ENCODE measurements around the gene DOCK3. TPM values are rescaled to one million over a fixed set of nuclear protein-coding genes. Genes with fewer than 3 reads are reported as not detected.

Gene DOCK3
- total RNA-seq, 1 donor from 2014 or later, result 6.0 TPM

GRCh38 chr3:51311055-51311454 is 636.3 kb downstream of the DOCK3 start:
- DNase-seq (ENCODE audit: low spot score), result no peak

GRCh38 chr3:51328206-51328605 is 653.5 kb downstream of the DOCK3 start:
- no peak for DNase-seq (ENCODE audit: low spot score)

GRCh38 chr3:51330046-51330445 is 655.3 kb downstream of the DOCK3 start:
- DNase-seq (ENCODE audit: low spot score), result no peak

GRCh38 chr3:51332156-51332555 is 657.4 kb downstream of the DOCK3 start:
- no peak for DNase-seq (ENCODE audit: low spot score)

- DNase-seq (ENCODE audit: low spot score), result no peak
These were observed 658.3 kb downstream of the DOCK3 start for GRCh38 chr3:51333021-51333420.

GRCh38 chr3:51336261-51336660 is 661.5 kb downstream of the DOCK3 start:
- no peak for DNase-seq (ENCODE audit: low spot score)

- DNase-seq (ENCODE audit: low spot score), result no peak
These were observed 662.9 kb downstream of the DOCK3 start for GRCh38 chr3:51337666-51338065.

GRCh38 chr3:51338632-51339031 is 663.9 kb downstream of the DOCK3 start:
- no peak for DNase-seq (ENCODE audit: low spot score)

GRCh38 chr3:51340013-51340829 is 665.5 kb downstream of the DOCK3 start:
- DNase-seq (ENCODE audit: low spot score), result no peak

GRCh38 chr3:51340989-51341636 is 666.4 kb downstream of the DOCK3 start:
- DNase-seq (ENCODE audit: low spot score), result no peak

GRCh38 chr3:51343918-51344687 is 669.4 kb downstream of the DOCK3 start:
- DNase-seq (ENCODE audit: low spot score), result no peak

GRCh38 chr3:51350751-51351150 is 676.0 kb downstream of the DOCK3 start:
- no peak for DNase-seq (ENCODE audit: low spot score)

- DNase-seq (ENCODE audit: low spot score), result peak; percentile 29
These were observed 678.4 kb downstream of the DOCK3 start for GRCh38 chr3:51353131-51353530.

- peak; percentile 23 for DNase-seq (ENCODE audit: low spot score)
These were observed 679.0 kb downstream of the DOCK3 start for GRCh38 chr3:51353691-51354090.

- peak; percentile 14 for DNase-seq (ENCODE audit: low spot score)
These were observed 679.4 kb downstream of the DOCK3 start for GRCh38 chr3:51354172-51354571.

- DNase-seq (ENCODE audit: low spot score), result peak; percentile 32
These were observed 680.2 kb downstream of the DOCK3 start for GRCh38 chr3:51354731-51355615.

GRCh38 chr3:51355891-51356578 is 681.3 kb downstream of the DOCK3 start:
- DNase-seq (ENCODE audit: low spot score), result peak; percentile 64

GRCh38 chr3:51357856-51358255 is 683.1 kb downstream of the DOCK3 start:
- no peak for DNase-seq (ENCODE audit: low spot score)

- DNase-seq (ENCODE audit: low spot score), result peak; percentile 23
These were observed 684.3 kb downstream of the DOCK3 start for GRCh38 chr3:51358981-51359380.

GRCh38 chr3:51360806-51361205 is 686.1 kb downstream of the DOCK3 start:
- DNase-seq (ENCODE audit: low spot score), result peak; percentile 1

GRCh38 chr3:51361746-51362145 is 687.0 kb downstream of the DOCK3 start:
- no peak for DNase-seq (ENCODE audit: low spot score)

All from ureter (tissue), 1 donor.